Neural cell (in vitro differentiated cells): ENCODE measurements around the gene SH3PXD2A. TPM values are rescaled to one million over a fixed set of nuclear protein-coding genes. Genes with fewer than 3 reads are reported as not detected.

Experiments used
- H2AFZ ChIP-seq: fragments of 200-600, 300-800 bp; sonication (generic), shearing (Covaris generic); 2 replicates; pipeline ENCODE4 v1.6.0; 2014; ENCODE audit warnings: low read depth, mild to moderate bottlenecking, antibody characterized with exemption, low read length, moderate library complexity
- H3F3A ChIP-seq: fragments of 200-600 bp; shearing (Covaris generic); 2 replicates; pipeline ENCODE4 v1.6.1; 2016; ENCODE audit warnings: mild to moderate bottlenecking, moderate library complexity, mixed read lengths, antibody characterized with exemption, low read length; ENCODE audit not compliant: insufficient read depth, poor library complexity, severe bottlenecking
- H3K27ac ChIP-seq: fragments of 200-600, 300-800 bp; sonication (generic), shearing (Covaris generic); 2 replicates; pipeline ENCODE4 v1.5.1; 2014; ENCODE audit warnings: mild to moderate bottlenecking, low read length, moderate library complexity
- H3K27me3 ChIP-seq: fragments of 300-800, 200-600 bp; sonication (generic), shearing (Covaris generic); 2 replicates; pipeline ENCODE4 v1.6.0; 2014; ENCODE audit warnings: mild to moderate bottlenecking, low read depth, low read length, moderate library complexity; ENCODE audit not compliant: insufficient read depth
- H3K36me3 ChIP-seq: fragments of 300-800, 200-600 bp; sonication (generic), shearing (Covaris generic); 2 replicates; pipeline ENCODE4 v1.5.1; 2014; ENCODE audit warnings: mild to moderate bottlenecking, antibody characterized with exemption, low read length, moderate library complexity; ENCODE audit not compliant: insufficient read depth
- H3K4me2 ChIP-seq: fragments of 300-800, 200-600 bp; sonication (generic), shearing (Covaris generic); 2 replicates; pipeline ENCODE4 v1.6.0; 2014; ENCODE audit warnings: mild to moderate bottlenecking, low read length
- H3K4me3 ChIP-seq: fragments of 300-800, 200-600 bp; sonication (generic), shearing (Covaris generic); 2 replicates; pipeline ENCODE4 v1.5.1; 2014; ENCODE audit warnings: mild to moderate bottlenecking, low read length, moderate library complexity
- H3K79me2 ChIP-seq: fragments of 200-600 bp; shearing (Covaris generic); replicated peaks from 2 replicates; pipeline ENCODE4 v1.6.0; 2014; ENCODE audit warnings: mild to moderate bottlenecking, low read length, moderate library complexity; ENCODE audit not compliant: insufficient read depth
- H3K9ac ChIP-seq: fragments of 300-800, 200-600 bp; sonication (generic), shearing (Covaris generic); 2 replicates; pipeline ENCODE4 v1.6.1; 2016; ENCODE audit warnings: mild to moderate bottlenecking, low read length, mixed read lengths
- H3K9me2 ChIP-seq: fragments of 200-600 bp; shearing (Covaris generic); 2 replicates; pipeline ENCODE4 v1.6.1; 2016; ENCODE audit warnings: mild to moderate bottlenecking, low read length, mixed read lengths; ENCODE audit not compliant: insufficient read depth
- H3K9me3 ChIP-seq: fragments of 200-600, 300-800 bp; sonication (generic), shearing (Covaris generic); 2 replicates; pipeline ENCODE4 v1.6.1; 2016; ENCODE audit warnings: mild to moderate bottlenecking, mixed run types, low read length, moderate library complexity, mixed read lengths
- H4K20me1 ChIP-seq: fragments of 200-600 bp; shearing (Covaris generic); 2 replicates; pipeline ENCODE4 v1.6.1; 2016; ENCODE audit warnings: mild to moderate bottlenecking, mixed run types; ENCODE audit not compliant: insufficient read depth
- EP300 ChIP-seq: fragments of 450-650 bp; conservative IDR thresholded peaks from 2 replicates; pipeline ENCODE4 v1.6.1; 2014; ENCODE audit warnings: antibody characterized with exemption, mild to moderate bottlenecking, moderate library complexity; ENCODE audit not compliant: poor library complexity, severe bottlenecking
- EZH2 ChIP-seq: fragments of 200-600, 300-800 bp; shearing (Covaris generic), sonication (generic); IDR thresholded peaks from 2 replicates; pipeline ENCODE4 v1.6.1; 2014; ENCODE audit warnings: antibody characterized with exemption, low read length, borderline replicate concordance, mild to moderate bottlenecking; ENCODE audit not compliant: insufficient read depth, poor library complexity, severe bottlenecking
- MXI1 ChIP-seq: fragments of 450-650 bp; conservative IDR thresholded peaks from 2 replicates; pipeline ENCODE4 v1.6.1; 2014; ENCODE audit warnings: antibody characterized with exemption, mild to moderate bottlenecking; ENCODE audit not compliant: poor library complexity, severe bottlenecking
- POLR2AphosphoS5 ChIP-seq: IDR thresholded peaks from 2 replicates; pipeline ENCODE4 v1.6.1; 2012
- RAD21 ChIP-seq: fragments of 450-650 bp; conservative IDR thresholded peaks from 2 replicates; pipeline ENCODE4 v1.6.1; 2014; ENCODE audit warnings: antibody characterized with exemption, mild to moderate bottlenecking, moderate library complexity
- SMC3 ChIP-seq: fragments of 450-650 bp; conservative IDR thresholded peaks from 2 replicates; pipeline ENCODE4 v1.6.1; 2014; ENCODE audit warnings: antibody characterized with exemption, mild to moderate bottlenecking, moderate library complexity; ENCODE audit not compliant: poor library complexity
- TAF1 ChIP-seq: IDR thresholded peaks from 2 replicates; pipeline ENCODE4 v1.6.1; 2012; ENCODE audit warnings: low read depth
- polyA plus RNA-seq: library from polyadenylated mRNA; depleted of rRNA; stranded (reverse); fragments of >200 nt; gene quantifications from 2 replicates; pipeline ENCODE4 v1.2.3, GENCODE V29; 2014
- TF ChIP-seq, protein P1 (sequence below): fragments of 450-650 bp; IDR thresholded peaks from 2 replicates; pipeline ENCODE4 v1.5.1; 2014; ENCODE audit warnings: antibody characterized with exemption, mild to moderate bottlenecking, moderate library complexity; ENCODE audit not compliant: poor library complexity, severe bottlenecking
- TF ChIP-seq, protein P2 (sequence below): IDR thresholded peaks from 2 replicates; pipeline ENCODE4 v1.6.1; 2012; ENCODE audit warnings: borderline replicate concordance

The SH3PXD2A gene
- polyA plus RNA-seq, 1 donor from 2014 or later, result 5.2 TPM

DNA sequence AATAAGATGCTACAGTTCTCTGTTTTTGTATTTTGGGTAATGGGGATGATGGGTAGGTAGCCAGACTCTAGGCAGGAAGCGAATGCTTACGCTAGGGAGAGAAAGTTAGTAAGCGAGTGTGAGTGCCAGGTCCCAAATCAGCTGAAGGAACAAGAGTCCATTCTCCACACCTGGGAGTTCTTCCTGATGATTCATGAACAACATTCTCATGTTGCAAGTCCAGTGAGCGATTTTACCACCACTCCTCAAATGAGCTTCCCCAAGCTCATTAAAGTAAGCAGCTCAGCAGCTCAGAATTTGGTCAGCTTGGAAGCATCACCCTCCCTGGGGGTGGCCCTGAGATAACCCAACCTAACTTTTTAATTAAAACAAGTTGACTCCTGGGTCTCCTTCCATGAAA, 27.3 kb downstream of the SH3PXD2A start:
- Histone ChIP-seq H3K27ac (no peak overlapping the region), H3K4me3 (no peak overlapping the region), H3K9ac (no peak overlapping the region), H3F3A (no peaks in the 10 kb centered on the region), H3K9me2 (no peaks in the 10 kb centered on the region), H3K4me2 (no peak overlapping the region), H3K79me2 (no peaks in the 10 kb centered on the region), H2AFZ (no peak overlapping the region), H3K27me3 (no peaks in the 10 kb centered on the region), H3K9me3 (no peaks in the 10 kb centered on the region), H4K20me1 (no peaks in the 10 kb centered on the region), H3K36me3 (no peaks in the 10 kb centered on the region)
- no peak for TF ChIP-seq EP300
- TF ChIP-seq, protein P1, sequence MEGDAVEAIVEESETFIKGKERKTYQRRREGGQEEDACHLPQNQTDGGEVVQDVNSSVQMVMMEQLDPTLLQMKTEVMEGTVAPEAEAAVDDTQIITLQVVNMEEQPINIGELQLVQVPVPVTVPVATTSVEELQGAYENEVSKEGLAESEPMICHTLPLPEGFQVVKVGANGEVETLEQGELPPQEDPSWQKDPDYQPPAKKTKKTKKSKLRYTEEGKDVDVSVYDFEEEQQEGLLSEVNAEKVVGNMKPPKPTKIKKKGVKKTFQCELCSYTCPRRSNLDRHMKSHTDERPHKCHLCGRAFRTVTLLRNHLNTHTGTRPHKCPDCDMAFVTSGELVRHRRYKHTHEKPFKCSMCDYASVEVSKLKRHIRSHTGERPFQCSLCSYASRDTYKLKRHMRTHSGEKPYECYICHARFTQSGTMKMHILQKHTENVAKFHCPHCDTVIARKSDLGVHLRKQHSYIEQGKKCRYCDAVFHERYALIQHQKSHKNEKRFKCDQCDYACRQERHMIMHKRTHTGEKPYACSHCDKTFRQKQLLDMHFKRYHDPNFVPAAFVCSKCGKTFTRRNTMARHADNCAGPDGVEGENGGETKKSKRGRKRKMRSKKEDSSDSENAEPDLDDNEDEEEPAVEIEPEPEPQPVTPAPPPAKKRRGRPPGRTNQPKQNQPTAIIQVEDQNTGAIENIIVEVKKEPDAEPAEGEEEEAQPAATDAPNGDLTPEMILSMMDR, result no peak
- no peak for TF ChIP-seq EZH2
- no peak for TF ChIP-seq SMC3
- TF ChIP-seq, protein P2, sequence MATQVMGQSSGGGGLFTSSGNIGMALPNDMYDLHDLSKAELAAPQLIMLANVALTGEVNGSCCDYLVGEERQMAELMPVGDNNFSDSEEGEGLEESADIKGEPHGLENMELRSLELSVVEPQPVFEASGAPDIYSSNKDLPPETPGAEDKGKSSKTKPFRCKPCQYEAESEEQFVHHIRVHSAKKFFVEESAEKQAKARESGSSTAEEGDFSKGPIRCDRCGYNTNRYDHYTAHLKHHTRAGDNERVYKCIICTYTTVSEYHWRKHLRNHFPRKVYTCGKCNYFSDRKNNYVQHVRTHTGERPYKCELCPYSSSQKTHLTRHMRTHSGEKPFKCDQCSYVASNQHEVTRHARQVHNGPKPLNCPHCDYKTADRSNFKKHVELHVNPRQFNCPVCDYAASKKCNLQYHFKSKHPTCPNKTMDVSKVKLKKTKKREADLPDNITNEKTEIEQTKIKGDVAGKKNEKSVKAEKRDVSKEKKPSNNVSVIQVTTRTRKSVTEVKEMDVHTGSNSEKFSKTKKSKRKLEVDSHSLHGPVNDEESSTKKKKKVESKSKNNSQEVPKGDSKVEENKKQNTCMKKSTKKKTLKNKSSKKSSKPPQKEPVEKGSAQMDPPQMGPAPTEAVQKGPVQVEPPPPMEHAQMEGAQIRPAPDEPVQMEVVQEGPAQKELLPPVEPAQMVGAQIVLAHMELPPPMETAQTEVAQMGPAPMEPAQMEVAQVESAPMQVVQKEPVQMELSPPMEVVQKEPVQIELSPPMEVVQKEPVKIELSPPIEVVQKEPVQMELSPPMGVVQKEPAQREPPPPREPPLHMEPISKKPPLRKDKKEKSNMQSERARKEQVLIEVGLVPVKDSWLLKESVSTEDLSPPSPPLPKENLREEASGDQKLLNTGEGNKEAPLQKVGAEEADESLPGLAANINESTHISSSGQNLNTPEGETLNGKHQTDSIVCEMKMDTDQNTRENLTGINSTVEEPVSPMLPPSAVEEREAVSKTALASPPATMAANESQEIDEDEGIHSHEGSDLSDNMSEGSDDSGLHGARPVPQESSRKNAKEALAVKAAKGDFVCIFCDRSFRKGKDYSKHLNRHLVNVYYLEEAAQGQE, result no peak
- no peak for TF ChIP-seq MXI1
- TF ChIP-seq RAD21, result no peak
- TF ChIP-seq TAF1, result no peak
- TF ChIP-seq POLR2AphosphoS5, result no peak

DNA sequence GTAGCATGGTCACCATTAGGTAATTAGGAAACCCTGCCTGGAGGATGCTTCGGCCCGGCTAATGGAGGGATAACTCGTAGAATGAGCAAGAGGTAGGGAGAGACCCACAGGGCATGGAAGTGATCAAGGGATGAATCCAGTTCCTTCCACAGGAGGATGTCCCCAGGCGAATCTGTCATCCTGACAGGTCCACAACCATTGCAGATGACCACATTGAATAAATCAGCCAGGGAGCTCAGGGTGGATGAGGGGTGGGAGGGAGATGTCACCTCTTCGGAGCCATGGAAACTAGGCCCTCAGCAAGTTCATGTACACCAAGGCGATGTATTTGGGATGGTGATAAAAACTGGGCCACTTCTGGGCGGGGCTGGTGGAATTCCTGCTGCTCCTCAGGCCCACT, 28.5 kb downstream of the SH3PXD2A start:
- TF ChIP-seq POLR2AphosphoS5, result no peak
- TF ChIP-seq EZH2, result no peak
- TF ChIP-seq RAD21, result no peak
- TF ChIP-seq, protein P2, result no peak
- TF ChIP-seq MXI1, result no peak
- TF ChIP-seq EP300, result no peak
- no peak for TF ChIP-seq SMC3
- TF ChIP-seq, protein P1, result no peak
- TF ChIP-seq TAF1, result no peak
- H3K9me2 ChIP-seq, result no peaks in the 10 kb centered on the region

More for the DNA sequence above, 28.5 kb downstream of the SH3PXD2A start:
- no peaks in the 10 kb centered on the region for H3F3A ChIP-seq
- H3K27me3 ChIP-seq, result no peaks in the 10 kb centered on the region
- no peak overlapping the region for H3K9ac ChIP-seq
- H4K20me1 ChIP-seq, result no peaks in the 10 kb centered on the region
- no peak overlapping the region for H3K4me3 ChIP-seq
- no peaks in the 10 kb centered on the region for H3K79me2 ChIP-seq
- no peak overlapping the region for H2AFZ ChIP-seq
- H3K4me2 ChIP-seq, result no peak overlapping the region
- H3K9me3 ChIP-seq, result no peaks in the 10 kb centered on the region
- H3K36me3 ChIP-seq, result no peaks in the 10 kb centered on the region
- no peak overlapping the region for H3K27ac ChIP-seq
